ENCODE results near the gene FHAD1.

GRCh38 chr1:15429701-15430149, 182.7 kb downstream of the FHAD1 start:
- TF ChIP-seq EZH2phosphoT487 (IDR thresholded peaks at IDR 0.05; ENCODE audit: borderline replicate concordance, low read depth) (no peak), EP300 (IDR thresholded peaks at IDR 0.05; ENCODE audit: borderline replicate concordance in 1 of 2, low read depth in 1 of 2, low read length in 1 of 2) (no peak), POLR2AphosphoS5 (IDR thresholded peaks at IDR 0.05; ENCODE audit: low read depth, low read length) (no peak), NFIC (IDR thresholded peaks at IDR 0.05; ENCODE audit: borderline replicate concordance) (no peak)
- TF ChIP-seq, protein P1, sequence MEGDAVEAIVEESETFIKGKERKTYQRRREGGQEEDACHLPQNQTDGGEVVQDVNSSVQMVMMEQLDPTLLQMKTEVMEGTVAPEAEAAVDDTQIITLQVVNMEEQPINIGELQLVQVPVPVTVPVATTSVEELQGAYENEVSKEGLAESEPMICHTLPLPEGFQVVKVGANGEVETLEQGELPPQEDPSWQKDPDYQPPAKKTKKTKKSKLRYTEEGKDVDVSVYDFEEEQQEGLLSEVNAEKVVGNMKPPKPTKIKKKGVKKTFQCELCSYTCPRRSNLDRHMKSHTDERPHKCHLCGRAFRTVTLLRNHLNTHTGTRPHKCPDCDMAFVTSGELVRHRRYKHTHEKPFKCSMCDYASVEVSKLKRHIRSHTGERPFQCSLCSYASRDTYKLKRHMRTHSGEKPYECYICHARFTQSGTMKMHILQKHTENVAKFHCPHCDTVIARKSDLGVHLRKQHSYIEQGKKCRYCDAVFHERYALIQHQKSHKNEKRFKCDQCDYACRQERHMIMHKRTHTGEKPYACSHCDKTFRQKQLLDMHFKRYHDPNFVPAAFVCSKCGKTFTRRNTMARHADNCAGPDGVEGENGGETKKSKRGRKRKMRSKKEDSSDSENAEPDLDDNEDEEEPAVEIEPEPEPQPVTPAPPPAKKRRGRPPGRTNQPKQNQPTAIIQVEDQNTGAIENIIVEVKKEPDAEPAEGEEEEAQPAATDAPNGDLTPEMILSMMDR (IDR thresholded peaks at IDR 0.05) = no peak

Measured in SK-N-SH (cell line).